Uterus (tissue), 2 donors: ENCODE data around the gene STK33.

Experiments used
- CTCF ChIP-seq, 4 experiments: fragments of 200-600 bp in 2 of 4; fragments of 450-650 bp in 2 of 4; sonication (generic) in 2 of 4; IDR thresholded peaks; one replicate each; pipeline ENCODE4 v1.5.1; 2016 to 2019; ENCODE audit warnings: antibody characterized with exemption in 4 of 4, mild to moderate bottlenecking in 2 of 4, moderate library complexity in 1 of 4
- POLR2A ChIP-seq, 2 donors: fragments of 450-650 bp; IDR thresholded peaks; one replicate each; pipeline ENCODE4 v1.6.1; 2016; ENCODE audit warnings: antibody characterized with exemption in 2 of 2, mild to moderate bottlenecking in 1 of 2, moderate library complexity in 1 of 2

- TF ChIP-seq CTCF (IDR thresholded peaks at IDR 0.05) (no peak), POLR2A (IDR thresholded peaks at IDR 0.05) (no peak)
These were observed 105.6 kb downstream of the STK33 start for GRCh38 chr11:8488395-8488794.
